Lower lobe of right lung (tissue), 2 donors: ENCODE measurements around the gene XRN1. TPM values are rescaled to one million over a fixed set of nuclear protein-coding genes. Genes with fewer than 3 reads are reported as not detected.

Source experiments
- ATAC-seq, 2 donors: fragments of 200-7000 bp; cut with Tn5 transposase; one replicate each; pipeline ENCODE4 v1.9.1; 2020 to 2022; ENCODE audit warnings: mild to moderate bottlenecking in 2 of 2, moderate library complexity in 2 of 2
- DNase-seq: peaks from one replicate; pipeline ENCODE4 v3.0.0-alpha.2; 2020
- H3K27ac ChIP-seq: fragments of 200-600 bp; one replicate; pipeline ENCODE4 v1.8.0; 2022
- H3K27me3 ChIP-seq: fragments of 200-600 bp; one replicate; pipeline ENCODE4 v1.8.0; 2022; ENCODE audit warnings: low read depth
- H3K36me3 ChIP-seq: fragments of 200-600 bp; one replicate; pipeline ENCODE4 v1.8.0; 2022; ENCODE audit warnings: mild to moderate bottlenecking
- H3K4me1 ChIP-seq: fragments of 200-600 bp; one replicate; pipeline ENCODE4 v1.8.0; 2022
- H3K4me3 ChIP-seq: fragments of 200-600 bp; one replicate; pipeline ENCODE4 v1.8.0; 2022; ENCODE audit warnings: mild to moderate bottlenecking
- H3K9me3 ChIP-seq: fragments of 200-600 bp; one replicate; pipeline ENCODE4 v1.8.0; 2022
- CTCF ChIP-seq: fragments of 200-600 bp; IDR thresholded peaks from one replicate; pipeline ENCODE4 v1.8.0; 2022; ENCODE audit warnings: antibody characterized with exemption, mild to moderate bottlenecking
- intact Hi-C: fragments of 100-400 bp; cut with DNase I; formaldehyde crosslinking; loops from one replicate; pipeline ENCODE4 v1.11.0; 2022
- total RNA-seq: library from RNA; stranded (reverse); fragmentation: NEBNext Ultra II Directional; extraction: Animal tissue kit (Norgen Biotek cat#: 25700); gene quantifications from one replicate; pipeline ENCODE4 v1.2.1, GENCODE V29; 2021
- donor health status: DM: no; HTN: yes; CAD: no; lungs with severe emphysema.

Gene XRN1
- total RNA-seq, 1 donor from 2014 or later, result 58.5 TPM

- no peak overlapping the region for H3K4me3 ChIP-seq
- intact Hi-C loops, result no loop called here
- ATAC-seq, result no peak
Measured at GRCh38 chr3:142272200-142272891, 175.5 kb downstream of the XRN1 start.

DNA sequence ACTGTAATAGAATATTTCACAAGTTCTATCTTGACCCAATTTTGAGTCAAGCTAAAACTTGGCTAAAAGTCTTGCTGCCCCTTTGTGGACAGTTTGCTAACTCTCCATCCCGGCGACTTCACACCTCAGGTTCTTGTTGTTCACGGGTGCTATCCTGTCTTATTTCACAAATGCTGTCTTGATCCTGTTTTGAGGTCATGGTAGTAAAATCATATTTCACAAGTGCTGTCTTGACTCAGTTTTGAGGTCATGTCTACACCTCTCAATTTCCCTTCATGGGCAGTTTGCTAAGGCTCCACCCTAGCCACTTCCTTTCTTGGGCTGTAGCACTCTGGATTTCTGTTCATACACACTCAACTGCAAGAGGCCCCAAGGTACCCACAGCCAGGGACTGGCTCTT, 177.4 kb downstream of the XRN1 start:
- H3K4me1 ChIP-seq, result peaks cover under 1% of the 10 kb centered on the region
- H3K27ac ChIP-seq, result no peak overlapping the region
- intact Hi-C loops, result no loop called here
- no peak overlapping the region for H3K4me3 ChIP-seq
- no peaks in the 10 kb centered on the region for H3K27me3 ChIP-seq
- no peak for TF ChIP-seq CTCF
- DNase-seq (no peak), ATAC-seq (peak; percentile 78 to 83)
- no peaks in the 10 kb centered on the region for H3K9me3 ChIP-seq
- no peaks in the 10 kb centered on the region for H3K36me3 ChIP-seq

More at GRCh38 chr3:142272200-142272891, 175.5 kb downstream of the XRN1 start:
- H3K27me3 ChIP-seq, result no peaks in the 10 kb centered on the region
- no peak for TF ChIP-seq CTCF
- DNase-seq, result no peak
- no peaks in the 10 kb centered on the region for H3K36me3 ChIP-seq
- H3K4me1 ChIP-seq, result peaks cover 13% of the 10 kb centered on the region
- no peaks in the 10 kb centered on the region for H3K9me3 ChIP-seq
- H3K27ac ChIP-seq, result no peak overlapping the region

- Histone ChIP-seq H3K4me1 (no peaks in the 10 kb centered on the region), H3K36me3 (no peaks in the 10 kb centered on the region), H3K27ac (no peak overlapping the region), H3K4me3 (no peak overlapping the region), H3K27me3 (no peaks in the 10 kb centered on the region), H3K9me3 (no peaks in the 10 kb centered on the region)
- no peak for TF ChIP-seq CTCF
- peak in 1 of 2 donors; percentile 12 for ATAC-seq
- DNase-seq, result no peak
- intact Hi-C loops, result no loop called here
Measured at GRCh38 chr3:142269767-142270166, 178.1 kb downstream of the XRN1 start.

GRCh38 chr3:142268426-142268825, 179.4 kb downstream of the XRN1 start:
- H3K4me1 ChIP-seq, result no peaks in the 10 kb centered on the region
- H3K4me3 ChIP-seq, result no peak overlapping the region
- H3K9me3 ChIP-seq, result no peaks in the 10 kb centered on the region
- no peak for DNase-seq
- intact Hi-C loops, result no loop called here
- H3K27me3 ChIP-seq, result no peaks in the 10 kb centered on the region
- no peaks in the 10 kb centered on the region for H3K36me3 ChIP-seq
- no peak overlapping the region for H3K27ac ChIP-seq
- TF ChIP-seq CTCF, result no peak
- no peak for ATAC-seq

DNA sequence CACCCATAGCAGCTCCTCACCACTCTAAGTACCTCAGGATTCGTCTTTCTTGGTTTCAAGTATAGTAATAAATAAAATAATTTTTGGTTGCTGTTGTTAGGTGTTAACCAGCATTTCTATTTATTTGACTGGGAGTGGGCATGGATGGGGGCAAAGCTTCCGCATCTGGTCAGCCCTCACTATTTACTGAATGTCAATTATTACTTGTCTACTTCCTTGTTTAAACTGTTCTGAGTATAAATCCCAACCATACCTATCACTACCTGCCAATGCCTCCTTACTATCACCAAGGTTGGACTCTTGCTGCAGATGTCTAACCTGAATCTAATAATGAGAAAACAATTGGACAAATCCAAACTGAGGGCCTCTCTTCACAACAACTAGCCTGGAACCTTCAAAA, 180.6 kb downstream of the XRN1 start:
- no peak for DNase-seq
- TF ChIP-seq CTCF, result no peak

More for the DNA sequence above, 180.6 kb downstream of the XRN1 start:
- Histone ChIP-seq H3K9me3 (no peaks in the 10 kb centered on the region), H3K4me3 (no peak overlapping the region), H3K27ac (no peak overlapping the region), H3K4me1 (no peaks in the 10 kb centered on the region), H3K27me3 (no peaks in the 10 kb centered on the region), H3K36me3 (no peaks in the 10 kb centered on the region)
- ATAC-seq, result no peak
- intact Hi-C loops, result no loop called here
